Ovary (tissue), 9 donors: ENCODE results near the gene NCAPG. TPM values are rescaled to one million over a fixed set of nuclear protein-coding genes. Genes with fewer than 3 reads are reported as not detected.
"Not testable (repeated sequence)": the region's sequence is repeated elsewhere in the genome, so short reads cannot be mapped to it uniquely, and the experiment has no call there.

ENCODE experiments used
- DNase-seq, 5 donors: peaks; one replicate each; pipeline ENCODE4 v3.0.0-alpha.2; 2019 to 2020
- H3K27ac ChIP-seq, 2 donors: fragments of 200-600 bp; one replicate each; pipeline versions ENCODE4 v1.5.1 to v1.8.0; 2019 to 2022
- H3K27me3 ChIP-seq: fragments of 200-600 bp; one replicate; pipeline ENCODE4 v1.8.0; 2022
- H3K36me3 ChIP-seq: fragments of 200-600 bp; sonication (generic); one replicate; pipeline ENCODE4 v1.5.1; 2019
- H3K4me1 ChIP-seq: one replicate; pipeline ENCODE4 v1.8.1; 2013; ENCODE audit warnings: mild to moderate bottlenecking, moderate library complexity; ENCODE audit not compliant: insufficient read depth
- H3K4me3 ChIP-seq: fragments of 200-600 bp; sonication (generic); one replicate; pipeline ENCODE4 v1.5.1; 2017
- H3K9me3 ChIP-seq, 2 donors: fragments of 200-600 bp in 1 of 2; sonication (generic) in 1 of 2; one replicate each; pipeline versions ENCODE4 v1.5.1 to v1.8.1; 2013 to 2019; ENCODE audit warnings: mild to moderate bottlenecking in 1 of 2, moderate library complexity in 1 of 2
- CTCF ChIP-seq, 3 donors: fragments of 450-650 bp in 2 of 3; fragments of 200-600 bp in 1 of 3; IDR thresholded peaks; one replicate each; pipeline versions ENCODE4 v1.5.1 to v1.8.0; 2016 to 2022; ENCODE audit warnings: antibody characterized with exemption in 3 of 3, mild to moderate bottlenecking in 1 of 3
- EP300 ChIP-seq: sonication (generic); formaldehyde crosslinking; IDR thresholded peaks from one replicate; pipeline ENCODE4 v1.6.1; 2017; ENCODE audit warnings: antibody characterized with exemption
- POLR2A ChIP-seq: fragments of 450-650 bp; IDR thresholded peaks from one replicate; pipeline ENCODE4 v1.6.1; 2017; ENCODE audit warnings: antibody characterized with exemption, mild to moderate bottlenecking, moderate library complexity
- WGBS, 3 donors: extraction: QIAGEN DNeasy Blood & Tissue Kit in 1 of 3; methylation state at CpG; one replicate each; pipeline versions ENCODE4 v1.1.5 to v1.1.7; 2013 to 2017; 5-methylcytosine and 5-hydroxymethylcytosine counted together
- intact Hi-C, 4 donors: fragments of 100-400 bp; cut with DNase I; formaldehyde crosslinking; loops; one replicate each; pipeline versions ENCODE4 v1.11.0 to v1.15.1; 2022 to 2023
- polyA plus RNA-seq, 2 donors: library from polyadenylated mRNA; stranded (reverse); fragments of 200-250 nt in 1 of 2; fragments of 350-450 nt in 1 of 2; fragmentation: Illumina TruSeq in 1 of 2; extraction: RNeasy Lipid Tissue Mini Kit (QIAGEN cat#74804) in 1 of 2; gene quantifications; one replicate each; pipeline ENCODE4 v1.2.3, GENCODE V29; 2013 to 2014
- total RNA-seq, 7 donors: library from RNA; depleted of rRNA in 2 of 7; stranded (reverse); fragments of >200 nt in 2 of 7; fragmentation: NEBNext Ultra II Directional in 3 of 7; extraction: Animal tissue kit (Norgen Biotek cat#: 25700) in 3 of 7; gene quantifications; one replicate each; pipeline versions ENCODE4 v1.1.0 to v1.2.4, GENCODE V29; 2016 to 2023
- donor health status: DM: no; HTN: no; CAD: no; lungs with moderate emphysema.
- donor health status: DM: no; HTN: no; CAD: no.
- donor health status: Bipolar disorder and iron deficiency.
- donor health status: DM: yes; HTN: yes; CAD: no.
- donor health status: DM: no; HTN: no; CAD: no.
- donor health status: DM: yes; HTN: yes; CAD: no.

NCAPG gene
- total and polyA plus RNA-seq, 9 donors, result 0.25 to 1.9 (median 0.48) TPM; not detected in 2

GRCh38 chr4:17859793-17860406 lies 49.1 kb downstream of the NCAPG start:
- Histone ChIP-seq H3K27me3 (no peaks in the 10 kb centered on the region), H3K4me3 (no peak overlapping the region), H3K9me3 (no peaks in the 10 kb centered on the region), H3K36me3 (no peaks in the 10 kb centered on the region), H3K4me1 (no peaks in the 10 kb centered on the region), H3K27ac (no peak overlapping the region)
- TF ChIP-seq CTCF (IDR thresholded peaks at IDR 0.05) (no peak), POLR2A (no peak), EP300 (no peak)
- DNase-seq, result no peak
- WGBS, 3 donors, result 94 to 98% (median 98%) methylated on average over 5 of the region's 5 CpGs
- intact Hi-C loops, result no loop called here

- H3K4me1 ChIP-seq, DNase-seq, H3K36me3 ChIP-seq, H3K27me3 ChIP-seq, H3K4me3 ChIP-seq, intact Hi-C loops, H3K27ac ChIP-seq, H3K9me3 ChIP-seq: not testable (repeated sequence)
Observed at GRCh38 chr4:17861906-17862305, 51.1 kb downstream of the NCAPG start.

GRCh38 chr4:17865866-17866363 lies 55.1 kb downstream of the NCAPG start:
- Histone ChIP-seq H3K4me1 (peaks cover 2% of the 10 kb centered on the region), H3K36me3 (no peaks in the 10 kb centered on the region), H3K9me3 (no peaks in the 10 kb centered on the region), H3K4me3 (no peak overlapping the region), H3K27ac (no peak overlapping the region), H3K27me3 (no peaks in the 10 kb centered on the region)
- 95 to 100% (median 100%) methylated on average over 1 of the region's 1 CpG for WGBS, 3 donors
- intact Hi-C loops, result no loop called here
- DNase-seq, result no peak
- TF ChIP-seq POLR2A (no peak), CTCF (IDR thresholded peaks at IDR 0.05) (no peak), EP300 (no peak)

- H3K4me1 ChIP-seq, result peaks cover 2% of the 10 kb centered on the region
- no peak for TF ChIP-seq POLR2A
- TF ChIP-seq EP300, result no peak
- TF ChIP-seq CTCF (IDR thresholded peaks at IDR 0.05), result no peak
- no peaks in the 10 kb centered on the region for H3K9me3 ChIP-seq
- no peaks in the 10 kb centered on the region for H3K27me3 ChIP-seq
- no peak for DNase-seq
- WGBS, 3 donors, result 16 to 34% (median 19%) methylated on average over 2 of the region's 2 CpGs
- intact Hi-C loops, result no loop called here
- no peak overlapping the region for H3K4me3 ChIP-seq
- H3K27ac ChIP-seq, result no peak overlapping the region
- H3K36me3 ChIP-seq, result no peaks in the 10 kb centered on the region
Observed at GRCh38 chr4:17866810-17867209, 56.0 kb downstream of the NCAPG start.

- 18 to 42% (median 19%) methylated on average over 3 of the region's 3 CpGs for WGBS, 3 donors
- intact Hi-C loops, result no loop called here
- H3K9me3 ChIP-seq, result no peaks in the 10 kb centered on the region
Observed at GRCh38 chr4:17867276-17867675, 56.5 kb downstream of the NCAPG start.

More at GRCh38 chr4:17867276-17867675, 56.5 kb downstream of the NCAPG start:
- no peak for DNase-seq
- Histone ChIP-seq H3K4me1 (peaks cover 2% of the 10 kb centered on the region), H3K36me3 (no peaks in the 10 kb centered on the region), H3K27me3 (no peaks in the 10 kb centered on the region), H3K4me3 (no peak overlapping the region), H3K27ac (no peak overlapping the region)
- TF ChIP-seq POLR2A (no peak), CTCF (IDR thresholded peaks at IDR 0.05) (no peak), EP300 (no peak)
